ENCODE results near the gene ANTKMT.

ANTKMT gene

DNA sequence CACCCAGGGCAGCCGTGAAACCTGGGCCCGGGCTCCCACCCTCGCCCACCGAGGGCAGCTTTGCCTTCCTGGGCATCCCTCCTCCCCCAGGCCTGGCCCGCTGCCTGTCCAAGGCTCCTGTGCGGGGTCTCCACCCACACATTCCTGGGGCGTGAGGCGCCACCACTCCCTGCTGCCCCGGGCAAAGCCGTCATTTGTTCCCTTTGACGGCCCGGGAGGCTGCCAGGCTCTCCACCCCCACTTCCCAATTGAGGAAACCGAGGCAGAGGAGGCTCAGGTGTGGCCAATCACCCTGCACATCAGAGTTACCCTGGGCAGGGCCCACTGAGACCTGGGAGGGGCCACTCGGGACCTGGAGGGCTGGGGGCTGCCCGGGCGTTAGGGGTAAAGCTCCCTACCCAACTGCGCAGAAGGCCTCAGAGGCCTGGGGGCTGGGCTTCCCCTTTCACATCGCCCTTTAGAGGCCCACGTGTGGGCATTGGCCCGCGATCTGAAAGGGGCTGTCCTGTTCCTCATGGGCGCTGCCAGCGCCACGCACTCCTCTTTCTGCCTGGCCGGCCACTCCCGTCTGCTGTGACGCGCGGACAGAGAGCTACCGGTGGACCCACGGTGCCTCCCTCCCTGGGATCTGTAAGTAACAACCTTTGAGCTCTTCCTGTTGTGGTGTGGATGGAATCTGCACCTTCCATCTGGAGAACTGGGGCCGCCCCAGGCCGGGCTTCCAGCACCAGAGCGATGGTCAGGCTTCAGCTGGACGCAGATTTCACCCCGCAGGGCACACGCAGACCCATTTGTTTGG is 39.8 kb downstream of the ANTKMT start, which contains the start of gene MSLN:
Gene MSLN (plus strand): TSS at position 190 of the 799 bp plus-strand sequence. CDS start 1,947 bp downstream, outside the sequence.
- in situ Hi-C loops (cut with HindIII; ENCODE audit: low sequenced_read_pairs): no loop called here

- in situ Hi-C loops (cut with HindIII; ENCODE audit: low sequenced_read_pairs): no loop called here
Observed at GRCh38 chr16:761625-762513, 40.9 kb downstream of the ANTKMT start.

GRCh38 chr16:762595-763268 is 41.8 kb downstream of the ANTKMT start:
- in situ Hi-C loops (cut with HindIII; ENCODE audit: low sequenced_read_pairs): no loop called here

DNA sequence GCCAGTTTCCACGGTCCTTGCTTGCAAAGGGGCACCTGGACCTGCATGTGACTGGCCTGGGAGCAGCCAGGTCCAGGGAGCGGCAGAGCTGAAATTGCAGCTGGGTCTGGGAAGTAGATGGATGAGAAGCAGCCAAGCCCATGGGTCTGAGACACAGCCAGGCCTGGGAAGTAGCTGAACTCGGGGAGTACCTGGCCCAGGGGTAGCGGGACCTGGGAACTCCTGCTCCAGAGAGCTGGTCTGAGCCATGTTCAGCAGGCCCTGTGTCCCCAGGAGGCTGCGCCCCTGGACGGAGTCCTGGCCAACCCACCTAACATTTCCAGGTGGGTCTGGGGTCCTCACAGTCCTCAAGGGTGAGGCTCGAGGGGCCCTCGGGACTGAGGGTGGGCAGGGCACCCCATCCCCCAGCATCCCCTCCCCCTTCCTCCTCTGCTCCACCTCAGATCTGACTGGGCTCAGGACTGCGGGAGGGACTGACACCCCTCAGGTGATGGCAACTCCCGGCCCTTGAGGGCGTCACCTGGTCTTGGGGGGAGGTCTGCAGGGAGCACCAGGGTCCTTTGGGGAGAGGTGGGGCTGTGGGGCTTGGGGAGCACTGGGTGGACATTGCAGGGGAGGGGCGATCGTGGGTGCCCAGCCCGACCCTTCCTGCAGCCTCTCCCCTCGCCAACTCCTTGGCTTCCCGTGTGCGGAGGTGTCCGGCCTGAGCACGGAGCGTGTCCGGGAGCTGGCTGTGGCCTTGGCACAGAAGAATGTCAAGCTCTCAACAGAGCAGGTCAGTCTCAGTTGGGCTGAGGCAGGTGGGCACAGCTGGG is 42.6 kb downstream of the ANTKMT start:
- in situ Hi-C loops (cut with HindIII; ENCODE audit: low sequenced_read_pairs): no loop called here

GRCh38 chr16:764184-764750 is 43.3 kb downstream of the ANTKMT start:
- in situ Hi-C loops (cut with HindIII; ENCODE audit: low sequenced_read_pairs): no loop called here

GRCh38 chr16:764848-765487 is 44.0 kb downstream of the ANTKMT start:
- in situ Hi-C loops (cut with HindIII; ENCODE audit: low sequenced_read_pairs): no loop called here

DNA sequence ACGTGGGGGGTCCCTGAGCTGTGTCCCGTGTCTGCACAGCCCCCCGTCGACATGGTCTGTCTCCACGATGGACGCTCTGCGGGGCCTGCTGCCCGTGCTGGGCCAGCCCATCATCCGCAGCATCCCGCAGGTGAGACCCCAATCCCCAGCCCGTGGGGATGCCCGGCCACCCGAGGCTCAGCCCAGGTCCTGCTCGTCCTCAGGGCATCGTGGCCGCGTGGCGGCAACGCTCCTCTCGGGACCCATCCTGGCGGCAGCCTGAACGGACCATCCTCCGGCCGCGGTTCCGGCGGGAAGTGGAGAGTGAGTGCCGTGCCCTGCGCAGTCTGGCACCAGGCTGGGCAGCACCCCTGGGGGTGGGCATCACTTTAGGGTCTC is 44.5 kb downstream of the ANTKMT start:
- in situ Hi-C loops (cut with HindIII; ENCODE audit: low sequenced_read_pairs): no loop called here

GRCh38 chr16:766008-766819 is 45.3 kb downstream of the ANTKMT start:
- in situ Hi-C loops (cut with HindIII; ENCODE audit: low sequenced_read_pairs): no loop called here

DNA sequence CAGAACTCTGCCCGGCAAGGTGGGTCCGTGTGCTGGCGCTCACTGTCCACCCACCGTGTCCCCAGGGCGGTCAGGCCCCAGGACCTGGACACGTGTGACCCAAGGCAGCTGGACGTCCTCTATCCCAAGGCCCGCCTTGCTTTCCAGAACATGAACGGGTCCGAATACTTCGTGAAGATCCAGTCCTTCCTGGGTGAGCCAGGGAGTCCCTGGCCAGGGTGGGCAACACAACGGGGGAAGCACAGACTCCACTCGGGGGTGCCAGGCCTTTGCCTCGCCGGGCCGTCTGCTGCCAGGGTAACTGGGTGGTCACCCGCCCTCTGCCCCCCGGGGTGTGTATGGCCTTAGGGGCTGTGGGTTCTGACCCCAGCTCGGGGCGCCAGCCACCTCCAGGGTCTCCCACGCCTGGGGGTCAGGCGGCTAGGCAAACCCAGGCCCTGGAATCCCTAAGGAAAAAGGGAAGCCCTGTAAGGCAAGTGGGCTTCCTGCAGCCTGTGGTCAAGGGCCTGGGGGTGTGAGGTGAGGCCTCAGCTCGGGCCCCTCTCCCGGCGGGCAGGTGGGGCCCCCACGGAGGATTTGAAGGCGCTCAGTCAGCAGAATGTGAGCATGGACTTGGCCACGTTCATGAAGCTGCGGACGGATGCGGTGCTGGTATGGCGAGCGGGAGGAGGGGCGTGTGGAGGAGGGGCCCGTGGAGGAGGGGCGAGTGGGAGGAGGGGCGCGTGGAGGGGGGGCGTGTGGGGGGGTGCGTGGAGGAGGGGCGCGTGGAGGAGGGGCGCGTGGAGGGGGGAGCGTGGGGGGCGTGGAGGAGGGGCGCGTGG is 46.1 kb downstream of the ANTKMT start:
- in situ Hi-C loops (cut with HindIII; ENCODE audit: low sequenced_read_pairs): no loop called here

DNA sequence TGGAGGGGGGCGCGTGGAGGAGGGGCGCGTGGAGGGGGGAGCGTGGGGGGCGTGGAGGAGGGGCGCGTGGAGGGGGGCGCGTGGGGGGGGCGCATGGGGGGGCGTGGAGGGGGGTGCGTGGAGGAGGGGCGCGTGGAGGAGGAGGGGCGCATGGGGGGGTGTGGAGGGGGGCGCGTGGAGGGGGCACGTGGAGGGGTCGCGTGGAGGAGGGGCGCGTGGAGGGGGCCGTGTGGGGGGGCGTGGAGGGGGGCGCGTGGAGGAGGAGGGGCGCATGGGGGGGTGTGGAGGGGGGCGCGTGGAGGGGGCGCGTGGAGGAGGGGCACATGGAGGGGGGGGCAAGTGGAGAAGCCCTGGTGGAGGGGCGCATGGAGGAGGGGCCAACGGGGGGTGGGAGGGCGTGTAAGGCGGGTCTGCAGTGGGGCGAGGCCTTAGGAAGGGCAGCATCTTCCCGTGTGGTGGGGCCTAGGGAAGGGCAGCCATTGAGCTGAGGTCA is 46.8 kb downstream of the ANTKMT start:
- in situ Hi-C loops (cut with HindIII; ENCODE audit: low sequenced_read_pairs): no loop called here

DNA sequence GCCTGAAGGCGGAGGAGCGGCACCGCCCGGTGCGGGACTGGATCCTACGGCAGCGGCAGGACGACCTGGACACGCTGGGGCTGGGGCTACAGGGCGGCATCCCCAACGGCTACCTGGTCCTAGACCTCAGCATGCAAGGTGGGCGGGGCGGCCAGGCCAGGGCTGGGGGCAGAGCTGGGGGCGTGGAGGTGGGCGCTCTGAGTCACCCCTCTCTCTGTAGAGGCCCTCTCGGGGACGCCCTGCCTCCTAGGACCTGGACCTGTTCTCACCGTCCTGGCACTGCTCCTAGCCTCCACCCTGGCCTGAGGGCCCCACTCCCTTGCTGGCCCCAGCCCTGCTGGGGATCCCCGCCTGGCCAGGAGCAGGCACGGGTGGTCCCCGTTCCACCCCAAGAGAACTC is 47.5 kb downstream of the ANTKMT start:
- in situ Hi-C loops (cut with HindIII; ENCODE audit: low sequenced_read_pairs): no loop called here

GRCh38 chr16:769184-769784 is 48.3 kb downstream of the ANTKMT start:
- in situ Hi-C loops (cut with HindIII; ENCODE audit: low sequenced_read_pairs): no loop called here

GRCh38 chr16:769934-770333 is 49.0 kb downstream of the ANTKMT start:
- in situ Hi-C loops (cut with HindIII; ENCODE audit: low sequenced_read_pairs): no loop called here

GRCh38 chr16:770411-770810 is 49.5 kb downstream of the ANTKMT start:
- in situ Hi-C loops (cut with HindIII; ENCODE audit: low sequenced_read_pairs): no loop called here
